HG02885 (cell line): ENCODE measurements around the gene MLIP.

ENCODE experiments used
- ATAC-seq: cut with Tn5 transposase; IDR thresholded peaks from one replicate; pipeline ENCODE4 v1.9.1; 2021; ENCODE audit warnings: mild to moderate bottlenecking; ENCODE audit not compliant: unreplicated experiment, poor library complexity

The MLIP gene

DNA sequence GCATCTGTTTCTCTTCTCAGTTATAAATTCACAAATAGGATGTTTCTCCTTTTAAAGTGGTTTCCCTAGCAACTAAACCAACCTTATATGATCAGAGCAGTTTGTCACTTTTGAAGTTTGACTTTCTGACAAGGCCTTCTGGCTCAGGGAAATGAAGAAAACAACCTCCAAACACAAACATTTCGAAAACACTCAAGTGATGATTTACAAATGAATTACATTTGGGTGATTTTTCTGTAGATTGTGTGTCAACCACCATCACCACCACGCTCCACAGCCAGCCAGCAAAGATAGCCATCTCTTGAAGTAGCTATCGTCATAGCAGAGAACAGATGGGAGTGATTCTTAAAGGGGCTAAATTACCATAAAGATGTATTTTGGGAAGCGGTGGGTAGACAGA, 16.5 kb upstream of the MLIP start:
- no peak for ATAC-seq

DNA sequence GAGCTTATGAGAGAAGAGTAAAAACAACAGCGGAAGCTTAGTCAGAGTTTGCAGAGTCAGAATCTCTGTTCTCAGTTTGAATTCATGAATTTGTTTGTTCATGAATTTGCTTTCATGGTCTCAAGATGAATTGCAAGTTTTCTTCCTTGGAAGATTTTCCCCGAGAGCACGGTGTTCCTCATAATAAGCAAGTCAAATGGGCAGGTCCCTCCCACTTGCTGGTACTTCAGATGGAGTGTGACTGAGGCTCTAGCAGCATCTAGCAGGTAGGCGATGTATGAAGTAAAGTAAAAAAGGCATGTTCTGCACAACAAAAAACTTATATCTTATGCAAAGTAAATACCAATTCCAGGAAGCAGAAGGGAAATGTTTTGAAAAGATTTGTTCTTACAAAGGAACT, 15.5 kb upstream of the MLIP start:
- no peak for ATAC-seq

DNA sequence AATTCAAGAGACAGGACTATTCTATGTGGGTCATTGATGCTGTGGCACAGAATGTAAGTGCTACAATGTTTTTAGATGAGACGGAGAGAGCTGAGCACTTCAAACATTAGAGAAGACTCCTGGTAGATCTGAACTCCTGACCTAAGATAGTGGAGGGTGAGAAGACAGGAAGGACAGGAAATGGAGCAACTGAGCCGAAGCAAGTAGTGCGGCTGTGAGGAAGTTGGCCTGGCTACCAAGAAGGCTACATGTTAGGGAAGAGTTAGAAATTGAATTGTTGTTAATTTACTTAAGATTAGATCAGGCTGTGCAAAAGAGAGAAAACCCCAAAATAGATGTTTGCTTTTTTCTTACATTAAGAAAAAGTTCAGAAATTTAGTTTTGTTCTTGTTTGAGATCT, 14.4 kb upstream of the MLIP start:
- ATAC-seq = no peak

DNA sequence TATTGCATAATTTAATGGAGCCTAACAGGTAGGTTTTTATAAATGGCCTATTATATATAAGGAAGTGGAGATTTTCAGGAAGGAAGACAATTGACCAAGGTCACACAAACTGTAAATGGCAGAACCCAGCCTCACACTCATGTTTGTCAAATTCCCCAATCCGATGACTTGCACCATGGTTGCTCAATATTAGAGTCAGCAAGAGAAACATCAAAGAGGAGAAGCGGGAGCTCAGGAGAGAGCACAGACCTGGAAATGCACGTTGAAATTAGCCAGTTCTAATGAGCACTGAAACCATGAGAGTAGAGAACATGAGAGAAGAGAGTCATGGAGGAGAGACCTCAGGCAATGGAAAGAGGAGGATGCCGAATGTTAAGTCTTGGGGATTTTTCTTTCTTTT, 13.5 kb upstream of the MLIP start:
- no peak for ATAC-seq

DNA sequence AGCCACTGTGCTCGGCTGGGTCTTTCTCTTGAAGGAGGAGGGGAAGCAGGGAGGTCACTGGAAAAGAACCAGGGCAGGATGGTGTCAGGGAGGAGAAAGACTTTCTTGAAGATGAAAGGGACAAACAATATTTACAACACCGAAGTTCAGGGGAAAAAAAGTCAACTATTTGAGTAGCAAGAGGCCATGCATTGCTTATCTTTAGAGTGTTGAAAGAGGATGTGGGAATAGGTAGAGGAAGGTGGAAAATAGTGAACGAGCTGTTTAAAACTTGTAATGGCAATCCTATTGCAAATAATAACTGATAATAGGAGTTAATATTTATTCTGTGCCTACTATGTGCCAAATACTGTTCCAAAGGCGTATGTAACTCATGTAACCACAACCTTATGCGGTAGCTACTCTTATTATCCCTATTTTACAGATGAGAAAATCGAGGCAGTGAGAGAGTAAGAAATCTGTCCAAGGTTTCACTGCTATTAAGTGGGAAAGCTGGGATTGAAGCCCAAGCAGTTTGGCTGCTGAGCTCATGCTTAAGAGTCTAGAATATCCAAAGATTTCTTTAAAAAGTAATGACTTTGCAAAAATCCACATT, 12.7 kb upstream of the MLIP start:
- ATAC-seq = no peak

DNA sequence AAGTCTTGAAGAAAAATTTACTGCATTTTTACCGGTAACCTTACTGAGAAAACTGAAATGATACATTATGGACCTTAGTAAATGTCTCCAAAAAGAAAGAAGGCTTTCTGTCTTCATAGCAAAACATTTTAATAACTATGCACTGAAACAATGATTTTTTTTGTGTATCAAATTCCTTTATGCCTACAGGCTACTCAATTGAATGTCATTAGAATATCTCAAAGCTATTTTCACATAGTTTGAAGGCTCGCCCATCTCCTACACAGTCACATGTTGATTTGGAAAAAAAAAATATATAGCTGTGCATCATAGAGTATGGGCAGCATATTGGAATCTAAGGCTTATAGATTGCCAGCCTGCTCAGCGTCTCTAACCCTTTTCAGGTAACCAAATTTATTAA, 12.0 kb upstream of the MLIP start:
- no peak for ATAC-seq

DNA sequence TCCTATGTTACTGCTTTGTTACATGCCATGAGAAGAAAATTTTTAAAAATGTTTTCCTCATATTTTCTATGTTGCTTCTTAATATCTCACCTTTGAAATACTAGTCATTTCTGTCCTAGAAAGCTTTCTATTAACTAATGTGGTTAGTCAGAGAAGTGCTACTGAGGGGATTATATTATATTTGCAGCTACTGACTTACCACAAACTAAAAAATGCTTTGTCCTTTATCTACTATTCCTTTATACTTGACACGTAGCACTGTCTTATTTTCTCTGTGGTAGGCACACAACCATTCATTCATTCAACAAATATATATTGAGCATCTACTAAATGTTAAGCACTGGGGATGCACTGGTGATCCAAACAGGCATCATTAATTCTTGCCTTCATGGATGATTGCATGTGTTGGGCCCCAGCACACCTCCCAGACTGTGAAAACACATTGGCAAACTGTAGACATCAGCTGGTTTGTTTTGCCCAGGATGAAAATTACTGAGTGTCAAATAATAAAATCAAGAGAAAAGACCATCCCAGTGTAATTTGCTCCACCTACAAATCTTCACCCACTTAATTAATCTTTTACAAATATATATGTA, 10.7 kb upstream of the MLIP start:
- no peak for ATAC-seq

DNA sequence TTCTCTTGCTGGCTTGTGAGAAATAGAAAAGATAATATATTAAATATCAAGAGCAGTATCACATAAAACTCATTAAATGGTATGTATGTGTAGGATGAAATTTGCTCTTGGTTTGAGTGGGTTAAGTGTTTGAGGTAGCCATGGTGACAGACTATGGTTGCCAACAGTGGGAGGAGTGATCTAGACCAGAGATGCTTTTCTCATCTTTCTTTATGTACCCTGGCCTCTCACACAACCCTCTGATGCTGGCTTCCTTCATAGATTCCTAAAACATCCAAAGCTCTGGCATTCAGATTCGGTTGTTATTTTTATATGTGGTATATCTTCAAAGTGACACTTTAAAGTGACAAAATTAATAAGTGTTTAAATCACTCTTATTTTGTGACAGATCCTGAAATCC, 9.0 kb upstream of the MLIP start:
- no peak for ATAC-seq

DNA sequence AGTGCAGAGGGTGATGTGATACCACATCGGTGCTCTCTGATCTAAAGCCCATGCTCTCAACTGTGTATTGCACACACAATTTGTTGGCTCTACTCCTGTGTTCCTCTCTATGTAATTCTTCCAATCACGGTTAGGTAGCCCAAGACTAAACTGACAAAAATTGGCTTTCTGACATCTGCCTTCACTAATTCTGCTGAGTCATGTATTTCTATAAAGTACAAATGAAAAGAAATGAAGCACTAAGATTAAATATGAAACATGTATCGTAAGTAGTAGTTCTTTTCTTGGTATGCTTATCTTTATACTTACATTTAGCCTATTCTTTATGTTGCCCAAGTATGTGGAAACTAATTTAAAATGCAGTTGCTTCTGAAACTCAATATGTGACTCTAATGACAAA, 7.7 kb upstream of the MLIP start:
- no peak for ATAC-seq

DNA sequence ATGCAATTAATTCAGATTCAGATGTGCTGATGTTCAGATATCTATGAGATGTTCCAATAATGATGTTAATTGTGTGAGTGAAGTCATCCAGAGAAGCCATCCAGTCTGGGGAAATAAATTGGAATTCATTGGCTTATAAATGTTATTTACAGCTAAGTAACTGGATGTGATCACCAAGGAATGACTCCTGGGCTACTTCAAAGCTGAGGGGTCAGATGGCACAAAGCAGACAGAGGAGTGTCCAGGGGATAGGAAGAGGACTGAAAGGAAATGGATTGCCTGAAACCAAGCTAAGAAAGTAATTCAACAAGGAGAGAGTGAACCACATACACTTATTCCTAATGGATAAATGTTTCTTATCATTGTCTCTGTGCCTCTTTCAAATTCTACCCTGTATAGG, 4.5 kb upstream of the MLIP start:
- no peak for ATAC-seq

DNA sequence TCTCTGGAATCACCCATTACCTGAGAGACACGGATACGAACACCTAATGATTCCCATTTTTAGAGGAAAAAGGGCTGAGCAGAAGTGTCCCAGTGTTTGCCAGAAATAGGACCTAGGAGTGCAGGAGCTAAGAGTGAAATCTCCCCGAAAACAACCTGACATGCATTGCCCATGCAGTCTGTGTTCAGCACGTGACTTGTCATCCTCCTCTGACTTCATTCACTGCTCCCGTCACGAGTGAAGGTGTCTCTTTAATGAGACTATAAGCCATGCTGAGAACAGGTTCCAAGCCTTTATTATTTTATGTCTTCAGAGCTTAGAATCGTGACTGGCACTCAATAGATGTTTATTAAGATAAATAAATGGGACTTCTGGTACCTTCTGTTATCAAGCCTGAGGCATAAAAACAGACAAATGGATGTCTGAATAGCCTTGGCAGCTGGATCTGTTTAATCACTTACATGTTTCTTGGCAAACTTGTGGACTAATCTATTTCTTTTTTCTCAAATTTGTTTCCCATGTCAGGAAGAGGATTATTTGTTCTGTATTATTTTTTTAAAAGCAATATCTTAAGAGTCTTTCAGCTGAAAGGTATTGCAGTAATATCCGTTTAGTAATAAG, 3.7 kb upstream of the MLIP start:
- ATAC-seq = no peak

DNA sequence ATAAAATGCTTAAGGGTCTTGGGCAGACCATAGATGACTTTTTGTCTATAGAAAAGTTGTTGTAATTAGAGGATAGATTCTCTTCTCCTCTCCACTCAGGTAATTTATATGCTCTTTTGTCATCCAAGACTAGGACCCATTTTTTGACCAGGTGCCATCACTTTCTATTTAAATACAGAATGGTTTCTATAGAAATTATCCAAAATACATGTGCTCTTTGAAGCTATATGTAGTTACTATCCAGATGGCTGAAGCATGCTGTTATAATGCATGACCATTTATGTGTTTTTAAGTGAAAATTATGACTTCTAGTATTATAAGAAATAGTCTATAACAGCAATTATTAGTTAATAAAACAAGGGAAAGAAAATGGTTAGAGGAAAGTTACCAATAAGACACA, 3.0 kb upstream of the MLIP start:
- ATAC-seq = no peak

DNA sequence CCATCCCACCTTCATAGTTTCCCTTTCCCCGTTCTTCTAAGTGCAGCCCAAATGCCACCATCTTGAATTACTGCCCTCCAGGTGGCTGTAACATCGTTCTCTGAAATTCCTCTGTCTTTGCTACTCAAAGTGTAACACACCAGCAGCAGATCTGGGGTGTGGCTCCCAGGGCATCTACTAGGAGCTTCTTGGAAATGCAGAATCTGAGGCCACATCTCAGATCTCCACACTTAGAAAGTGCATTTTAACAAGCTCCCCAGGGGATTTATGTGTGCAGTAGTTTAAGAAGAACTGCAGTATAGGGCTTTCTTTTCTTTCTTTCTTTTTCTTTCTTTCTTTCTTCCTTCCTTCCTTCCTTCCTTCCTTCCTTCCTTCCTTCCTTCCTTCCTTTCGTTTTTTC, 1.7 kb upstream of the MLIP start:
- no peak for ATAC-seq

DNA sequence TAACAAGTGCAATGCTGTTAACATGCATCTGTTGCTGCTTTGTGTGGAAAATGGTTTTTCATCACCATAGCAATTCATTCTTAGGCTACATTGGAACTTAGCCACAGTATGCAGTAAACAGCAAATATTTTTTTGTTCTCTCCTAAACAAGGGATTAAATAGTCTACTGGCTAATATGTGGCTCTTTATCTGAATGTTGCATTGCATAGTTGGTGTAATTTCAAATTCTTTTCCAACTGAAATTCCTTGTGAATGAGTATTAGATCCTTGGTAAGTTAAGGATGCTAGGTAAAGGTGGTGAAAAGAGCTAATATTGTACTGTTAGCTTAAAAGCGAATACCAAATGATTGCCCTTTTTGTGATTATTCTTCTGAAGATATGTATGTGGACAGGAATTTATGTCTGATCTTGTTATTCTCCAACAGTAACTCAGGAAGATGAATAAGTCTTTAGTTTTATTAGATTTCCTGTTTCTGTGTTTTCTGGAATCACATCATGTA, 958 bp downstream of the MLIP start:
- ATAC-seq = no peak

DNA sequence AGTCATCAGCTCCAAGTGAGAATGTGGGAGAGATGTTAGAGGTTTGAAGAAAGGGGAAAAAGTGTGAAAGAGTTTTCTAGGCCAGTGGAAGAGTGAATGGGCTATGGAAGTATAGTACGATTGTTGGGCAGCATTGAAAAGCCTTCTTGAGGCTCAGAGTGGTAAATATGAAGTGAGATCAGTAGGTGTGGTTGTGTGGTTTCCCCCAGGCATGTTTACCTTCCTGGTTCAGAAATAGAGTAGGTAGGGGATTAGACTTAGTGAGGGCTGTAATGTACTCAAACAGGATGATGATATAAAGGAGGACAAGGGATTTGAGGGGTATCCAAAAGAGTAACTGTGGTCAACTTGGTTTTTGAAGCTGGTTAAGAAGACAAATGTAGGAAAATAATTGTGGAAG, 3.7 kb downstream of the MLIP start:
- no peak for ATAC-seq

DNA sequence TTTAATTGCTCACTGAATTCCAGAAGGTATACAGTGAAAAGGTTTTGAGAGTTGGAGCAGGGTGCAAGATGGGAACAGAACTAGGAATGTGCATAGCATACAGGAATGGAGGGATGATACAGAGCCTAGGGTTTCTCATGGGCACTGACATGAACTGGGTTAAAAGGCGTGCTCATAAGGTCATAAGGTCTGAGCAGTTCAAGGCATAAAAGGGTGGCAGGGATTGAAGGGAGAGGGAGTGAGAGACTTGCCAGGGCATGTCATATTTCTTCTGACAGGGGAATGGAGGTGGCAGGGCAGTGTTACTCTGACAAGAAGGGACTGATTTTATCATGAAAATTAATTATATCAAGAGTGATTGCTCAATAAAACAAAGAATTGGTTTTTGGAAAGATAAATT, 4.7 kb downstream of the MLIP start:
- no peak for ATAC-seq

DNA sequence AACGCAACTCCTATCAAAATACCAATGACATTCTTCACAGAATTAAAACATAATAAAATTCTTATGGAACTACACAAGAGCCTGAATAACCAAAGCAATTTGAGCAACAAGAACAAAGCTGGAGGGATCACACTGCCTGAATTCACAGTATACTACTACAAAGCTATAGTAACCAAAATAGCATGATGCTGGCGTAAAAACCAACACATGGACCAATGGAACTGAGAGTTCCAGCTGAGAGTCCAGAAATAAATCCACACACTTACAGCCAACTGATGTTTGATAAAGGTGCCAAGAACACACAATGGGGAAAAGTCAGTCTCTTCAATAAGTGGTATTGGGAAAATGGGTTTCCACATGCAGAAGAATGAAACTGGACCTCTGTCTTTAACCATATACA, 6.9 kb downstream of the MLIP start:
- no peak for ATAC-seq

DNA sequence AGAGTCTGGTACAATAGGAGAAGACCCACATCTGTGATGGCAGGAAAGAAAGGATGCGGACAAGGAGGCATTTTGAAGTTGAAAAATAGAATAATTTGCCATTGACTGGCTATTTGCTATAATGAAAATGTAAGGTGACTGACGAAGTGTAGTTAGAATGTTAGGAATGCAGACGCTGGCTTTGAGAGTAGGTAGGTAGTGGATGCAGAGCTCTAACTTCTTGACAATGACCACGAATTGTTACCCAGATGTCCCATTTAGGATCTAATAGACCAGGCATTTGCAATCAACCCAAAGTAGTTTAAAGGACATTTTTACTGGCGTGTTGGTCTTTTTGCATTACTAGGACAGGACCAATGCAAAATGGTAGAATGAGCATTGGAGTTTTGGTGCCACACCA, 14.2 kb downstream of the MLIP start:
- no peak for ATAC-seq

DNA sequence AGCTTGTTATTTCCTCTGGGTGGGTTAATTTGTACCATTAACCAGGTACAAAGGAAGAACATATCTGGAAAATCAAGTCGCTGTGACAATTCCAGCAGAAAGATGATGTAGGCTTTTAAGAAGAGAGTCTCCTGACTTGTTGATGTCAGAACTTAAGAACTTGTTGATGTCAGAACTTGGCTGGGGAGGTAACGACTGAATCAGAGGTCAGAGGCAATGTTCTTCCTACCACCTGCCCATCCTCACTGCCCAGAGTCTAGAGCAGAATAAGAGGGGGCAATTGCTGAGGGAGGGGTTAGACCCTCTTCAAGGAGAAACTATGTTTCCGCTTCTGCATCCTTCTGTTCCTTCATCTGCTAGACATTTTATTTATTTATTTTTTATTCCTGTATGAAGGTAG, 18.9 kb downstream of the MLIP start:
- no peak for ATAC-seq

DNA sequence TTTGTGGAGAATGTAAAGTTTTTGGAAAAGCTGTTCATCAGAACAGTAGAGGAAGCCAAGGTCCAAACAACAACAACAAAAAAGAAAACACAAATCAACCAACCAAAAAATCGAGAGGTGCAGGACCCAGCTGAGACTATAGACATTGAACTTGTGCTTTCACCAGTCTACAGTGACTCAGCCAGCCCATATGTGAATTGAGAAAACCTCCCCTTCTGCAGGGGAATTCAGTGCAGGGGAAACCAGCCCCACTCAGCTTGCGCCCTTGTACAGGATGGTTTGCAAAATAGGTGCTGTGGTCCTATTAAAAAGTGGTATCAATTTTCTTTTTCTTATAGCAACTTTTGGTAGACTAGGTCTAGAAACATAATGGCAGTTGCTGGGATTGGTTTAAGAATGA, 21.3 kb downstream of the MLIP start:
- no peak for ATAC-seq

DNA sequence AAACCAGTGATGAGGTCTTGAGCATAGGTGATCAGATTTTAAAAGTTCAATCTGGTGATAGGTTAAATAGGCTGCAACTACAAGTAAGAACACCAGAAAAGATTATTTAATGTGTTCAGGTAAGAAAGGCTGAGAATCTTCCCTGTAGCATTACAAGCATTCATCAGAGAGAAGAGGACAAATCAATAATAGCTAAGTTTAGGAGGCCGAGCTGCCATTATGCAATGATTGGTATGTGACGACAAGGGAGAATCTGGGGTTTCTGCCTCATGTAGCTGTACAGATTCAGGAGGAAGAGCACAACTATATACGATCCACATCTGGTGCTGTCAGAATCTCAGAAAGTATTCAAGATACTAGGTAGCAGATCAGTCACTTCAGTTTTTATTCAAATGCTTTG, 21.9 kb downstream of the MLIP start:
- no peak for ATAC-seq

DNA sequence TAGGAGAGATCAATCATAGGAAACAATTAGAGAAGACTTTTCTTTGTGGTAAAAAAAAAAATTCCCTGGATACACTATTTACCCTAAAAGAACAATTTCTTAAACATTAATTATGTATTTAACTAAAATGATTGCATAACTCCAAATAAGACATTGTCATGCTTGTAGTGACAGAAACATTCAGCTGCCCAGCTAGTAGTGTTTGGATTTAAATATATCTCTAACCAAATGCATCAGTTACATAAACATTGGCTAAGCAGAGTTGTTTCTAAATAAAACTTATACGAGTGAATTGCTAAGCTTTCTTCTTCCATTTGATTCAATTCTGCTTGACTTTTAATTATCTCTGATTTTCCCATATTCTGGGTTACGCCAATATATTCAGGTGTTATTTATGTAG, 23.7 kb downstream of the MLIP start:
- ATAC-seq = no peak
